Mammary epithelial cell (primary cell): ENCODE results near the gene IL18R1.

Experiments
- CTCF ChIP-seq, 2 donors: IDR thresholded peaks in 1 of 2; conservative IDR thresholded peaks in 1 of 2; 2 replicates each; pipeline ENCODE4 v1.5.1; 2011 to 2012; ENCODE audit warnings: inconsistent platforms in 2 of 2, low read length in 2 of 2, mild to moderate bottlenecking in 2 of 2, control low read depth in 1 of 2, low read depth in 1 of 2; ENCODE audit not compliant: insufficient read depth in 1 of 2; ENCODE audit errors: extremely low read depth in 1 of 2
- EZH2 ChIP-seq: IDR thresholded peaks from 2 replicates; pipeline ENCODE4 v1.6.1; 2012; ENCODE audit warnings: low read length, inconsistent platforms, borderline replicate concordance

- no peak for TF ChIP-seq CTCF (conservative IDR thresholded peaks at IDR 0.05 in 1 of 2, IDR thresholded peaks at IDR 0.05 in 1 of 2; ENCODE audit: extremely low read depth in 1 of 2, insufficient read depth in 1 of 2, low read depth in 1 of 2, low read length in 2 of 2)
- TF ChIP-seq EZH2: no peak
These were observed 37.3 kb downstream of the IL18R1 start for GRCh38 chr2:102392942-102393341.
